HG02571 (cell line): Measurements from ENCODE around the gene UBE2F.
"Not testable (repeated sequence)": the region's sequence is repeated elsewhere in the genome, so short reads cannot be mapped to it uniquely, and the experiment has no call there.

Experiments used
- ATAC-seq: cut with Tn5 transposase; IDR thresholded peaks from one replicate; pipeline ENCODE4 v1.9.1; 2021; ENCODE audit warnings: mild to moderate bottlenecking, moderate library complexity; ENCODE audit not compliant: unreplicated experiment

Gene UBE2F

GRCh38 chr2:238013806-238014205, 47.0 kb downstream of the UBE2F start:
- no peak for ATAC-seq

- no peak for ATAC-seq
Measured at GRCh38 chr2:238015705-238016104, 48.9 kb downstream of the UBE2F start.

DNA sequence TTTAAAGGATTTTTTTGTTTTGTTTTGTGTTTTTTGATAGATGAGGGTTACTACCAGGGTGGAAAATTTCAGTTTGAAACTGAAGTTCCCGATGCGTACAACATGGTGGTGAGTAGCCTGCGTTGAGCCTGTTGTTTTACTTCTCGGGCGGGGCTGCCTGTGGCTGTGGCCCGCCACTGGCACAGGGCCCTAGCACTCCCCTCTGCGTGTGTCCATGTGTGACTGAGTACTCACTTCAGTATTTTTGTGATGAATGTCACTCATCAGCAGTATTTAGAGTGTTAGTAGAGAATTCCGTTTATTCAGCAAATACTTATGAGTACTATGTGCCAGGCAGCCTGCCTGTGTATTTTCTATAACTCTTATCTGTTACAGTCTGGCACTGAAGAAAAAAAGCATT, 49.7 kb downstream of the UBE2F start:
- ATAC-seq, result no peak

- no peak for ATAC-seq
Measured at GRCh38 chr2:238019962-238020361, 53.1 kb downstream of the UBE2F start.

- ATAC-seq, result no peak
Measured at GRCh38 chr2:238020816-238021215, 54.0 kb downstream of the UBE2F start.

DNA sequence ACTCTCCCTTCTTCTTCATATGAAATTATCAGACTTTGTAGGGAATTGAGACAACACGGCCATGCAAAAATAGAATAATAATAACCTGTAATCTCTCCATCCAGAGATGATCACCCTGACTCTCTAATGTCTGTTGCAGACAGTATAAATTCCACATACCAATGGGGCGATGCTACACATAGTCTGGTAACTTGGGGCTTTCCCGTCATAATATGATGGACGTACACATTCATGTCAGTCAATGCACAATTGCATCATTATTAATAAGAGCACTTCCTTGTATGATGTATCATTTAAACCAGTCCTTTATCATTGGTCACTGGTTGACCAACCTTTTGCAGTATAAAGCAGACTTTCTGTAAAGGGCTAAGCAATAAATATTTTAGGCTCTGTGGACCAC, 54.5 kb downstream of the UBE2F start:
- no peak for ATAC-seq

DNA sequence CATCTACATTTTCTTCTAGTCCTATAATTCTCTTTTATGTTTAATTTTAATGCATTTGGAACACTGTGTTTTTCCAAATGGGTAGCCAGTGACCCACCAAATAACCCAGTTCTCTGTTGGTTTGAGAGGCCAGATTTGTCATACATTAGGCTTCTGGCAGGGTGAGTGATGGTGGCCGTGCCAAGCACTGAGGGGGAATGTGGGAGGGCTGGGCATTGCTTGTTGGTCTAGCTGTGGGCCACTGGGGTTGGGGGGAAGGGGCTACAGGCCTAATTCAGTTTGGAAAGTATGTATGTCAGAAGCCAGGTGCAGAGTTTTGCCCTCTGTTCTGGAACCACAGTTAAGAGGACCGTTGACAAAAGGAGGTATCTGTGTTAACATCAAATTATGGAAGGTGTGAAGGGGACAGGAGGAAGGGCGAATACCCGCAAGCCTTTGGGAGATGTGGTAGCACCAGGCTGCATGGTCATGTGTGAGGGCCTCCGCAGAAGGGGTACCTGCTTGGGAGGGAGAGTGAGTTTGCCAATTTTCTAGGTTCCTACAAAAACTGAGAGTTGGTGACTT, 55.9 kb downstream of the UBE2F start:
- ATAC-seq, result no peak

GRCh38 chr2:238023608-238024007, 56.8 kb downstream of the UBE2F start:
- ATAC-seq, result no peak

- ATAC-seq, result no peak
Measured at GRCh38 chr2:238024986-238025385, 58.2 kb downstream of the UBE2F start.

GRCh38 chr2:238025741-238026360, 59.0 kb downstream of the UBE2F start:
- ATAC-seq, result no peak

DNA sequence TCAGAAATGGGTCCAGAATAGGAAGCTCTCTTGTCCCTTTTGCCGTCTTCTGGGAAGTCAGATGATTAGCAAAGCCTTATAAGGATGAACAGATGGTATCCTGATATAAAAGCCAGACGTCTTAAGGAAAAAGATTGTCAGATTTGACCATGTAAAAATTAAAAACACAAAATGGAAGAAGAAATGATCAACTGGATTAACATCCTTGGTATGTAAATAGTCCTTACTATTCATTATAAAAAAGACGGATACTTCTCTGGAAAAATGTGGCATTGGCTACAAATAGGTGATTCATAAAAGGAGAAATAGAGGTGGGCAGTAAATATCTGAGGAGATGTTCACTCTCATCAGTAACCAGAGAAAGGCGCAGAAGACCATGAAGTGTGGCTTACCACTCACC, 60.2 kb downstream of the UBE2F start:
- no peak for ATAC-seq

- no peak for ATAC-seq
Measured at GRCh38 chr2:238027591-238028415, 61.0 kb downstream of the UBE2F start.

DNA sequence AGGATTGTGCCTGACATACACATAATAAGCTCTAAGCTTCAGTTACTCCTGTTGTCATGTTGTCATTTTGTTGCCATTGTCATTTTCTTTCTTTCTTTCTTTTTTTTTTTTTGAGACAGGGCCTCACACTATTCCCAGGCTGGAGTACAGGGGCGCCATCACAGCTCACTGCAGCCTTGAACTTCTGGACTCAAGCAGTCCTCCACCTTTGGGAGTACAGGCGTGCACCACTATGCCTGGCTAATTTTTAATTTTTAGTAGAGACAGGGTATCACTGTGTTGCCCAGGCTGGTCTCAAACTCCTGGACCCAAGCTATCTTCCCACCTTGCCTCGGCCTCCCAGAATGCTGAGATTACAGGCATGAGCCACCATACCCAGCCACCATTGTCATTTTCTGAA, 63.0 kb downstream of the UBE2F start:
- no peak for ATAC-seq

DNA sequence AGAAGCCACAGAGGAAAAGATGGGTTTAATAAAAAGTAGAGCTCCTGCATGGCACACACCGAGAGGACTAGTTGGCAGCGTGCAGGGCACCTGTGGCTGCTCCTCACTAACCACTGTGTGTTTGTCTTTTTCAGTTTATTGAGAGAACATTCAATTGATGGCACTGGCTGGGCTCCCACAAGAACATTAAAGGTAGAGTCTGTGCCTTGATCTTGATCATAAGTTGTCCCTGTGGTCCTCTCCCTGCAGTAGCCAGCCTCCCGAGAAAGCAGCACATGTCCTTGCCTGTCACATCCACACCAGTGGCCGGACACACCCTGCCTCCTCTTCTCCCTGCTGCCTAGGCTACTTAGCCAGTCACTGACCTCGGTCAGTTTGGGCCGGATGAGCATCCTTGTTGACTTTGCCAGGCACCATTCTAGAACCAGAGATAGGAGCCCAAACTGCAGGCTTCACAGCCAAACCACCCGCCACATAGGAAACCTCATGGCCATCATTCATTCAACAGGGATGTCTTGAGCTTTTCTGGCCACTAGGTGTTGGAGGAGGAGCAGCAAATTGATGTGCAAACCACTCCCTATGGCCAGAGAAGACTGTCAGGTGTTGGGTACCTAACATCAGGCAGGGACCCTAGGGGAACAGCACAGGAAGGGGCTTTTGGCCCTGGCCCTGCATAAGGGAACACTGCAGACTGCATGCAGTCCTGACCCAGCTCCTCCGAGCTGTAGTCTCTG, 63.8 kb downstream of the UBE2F start:
- ATAC-seq, result no peak

DNA sequence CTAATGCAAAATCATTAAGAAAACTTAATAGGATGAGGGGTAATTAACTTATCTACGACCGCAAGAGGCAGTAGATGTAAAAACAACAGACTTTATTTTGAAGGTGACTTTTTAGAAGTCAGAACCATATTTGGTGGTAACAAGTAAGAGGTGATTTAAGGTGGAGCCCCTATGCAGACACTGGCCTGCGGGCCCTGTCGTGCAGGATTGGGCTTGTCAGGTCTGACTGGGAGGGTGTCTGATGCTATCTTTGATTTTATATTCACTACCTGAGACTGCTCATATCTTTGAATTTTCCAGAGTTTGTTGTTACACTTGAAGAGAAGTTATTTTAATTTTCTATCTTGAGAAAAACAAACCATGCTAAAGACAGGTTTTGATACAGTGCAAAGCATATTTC, 64.9 kb downstream of the UBE2F start:
- no peak for ATAC-seq

GRCh38 chr2:238032755-238033337, 66.0 kb downstream of the UBE2F start:
- no peak for ATAC-seq

DNA sequence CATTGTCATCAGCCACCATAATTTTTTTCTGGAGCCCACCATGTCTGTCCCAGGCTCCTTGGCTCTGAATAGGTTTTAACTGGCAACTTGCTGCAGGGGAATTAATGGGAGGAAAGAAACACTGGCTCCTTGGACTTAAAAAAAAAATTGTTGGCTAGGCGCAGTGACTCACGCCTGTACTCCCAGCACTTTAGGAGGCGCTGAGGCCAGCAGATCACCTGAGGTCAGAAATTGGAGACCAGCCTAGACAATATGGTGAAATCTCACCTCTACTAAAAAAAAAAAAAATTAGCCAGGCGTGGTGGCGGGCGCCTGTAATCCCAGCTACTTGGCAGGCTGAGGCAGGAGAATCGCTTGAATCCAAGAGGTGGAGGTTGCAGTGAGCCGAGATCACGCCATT, 67.2 kb downstream of the UBE2F start:
- not testable (repeated sequence) for ATAC-seq

DNA sequence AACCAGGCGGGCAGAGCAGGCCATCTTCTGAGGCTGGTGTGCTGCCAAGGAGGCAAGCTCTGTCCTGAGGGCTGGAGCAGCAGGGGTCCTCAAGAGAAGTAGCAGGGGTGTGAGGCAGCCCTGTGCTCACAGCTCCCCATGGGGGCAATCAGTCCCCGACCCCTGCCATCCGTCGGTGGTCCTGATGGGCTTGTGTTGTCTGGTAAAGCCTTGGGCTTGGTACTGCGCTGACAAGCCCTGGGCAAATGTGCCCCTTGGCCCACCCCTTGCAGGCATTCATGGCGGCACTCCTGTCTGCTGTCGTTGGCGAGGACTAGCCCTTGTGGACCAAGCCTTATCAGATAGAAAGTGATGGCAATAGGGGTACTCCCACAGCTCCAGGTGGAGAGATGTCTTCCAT, 71.4 kb downstream of the UBE2F start:
- ATAC-seq, result no peak

DNA sequence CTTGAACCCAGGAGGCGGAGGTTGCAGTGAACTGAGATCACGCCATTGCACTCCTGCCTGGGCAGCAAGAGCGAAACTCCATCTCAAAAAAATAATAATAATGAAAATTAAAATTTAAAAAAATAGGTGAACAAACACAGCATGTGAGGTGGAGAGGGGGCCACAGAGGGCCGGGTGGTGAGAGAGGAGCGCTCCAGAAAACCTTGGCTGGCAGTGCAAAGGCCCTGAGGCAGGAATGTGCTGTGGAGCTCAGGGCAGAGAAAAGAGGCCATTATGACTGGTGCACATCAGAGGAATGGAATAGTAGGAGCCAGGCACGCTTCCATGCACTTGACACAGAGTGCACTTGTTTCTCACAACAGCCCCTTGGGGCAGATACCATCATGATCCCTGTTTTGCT, 72.3 kb downstream of the UBE2F start:
- ATAC-seq, result no peak

DNA sequence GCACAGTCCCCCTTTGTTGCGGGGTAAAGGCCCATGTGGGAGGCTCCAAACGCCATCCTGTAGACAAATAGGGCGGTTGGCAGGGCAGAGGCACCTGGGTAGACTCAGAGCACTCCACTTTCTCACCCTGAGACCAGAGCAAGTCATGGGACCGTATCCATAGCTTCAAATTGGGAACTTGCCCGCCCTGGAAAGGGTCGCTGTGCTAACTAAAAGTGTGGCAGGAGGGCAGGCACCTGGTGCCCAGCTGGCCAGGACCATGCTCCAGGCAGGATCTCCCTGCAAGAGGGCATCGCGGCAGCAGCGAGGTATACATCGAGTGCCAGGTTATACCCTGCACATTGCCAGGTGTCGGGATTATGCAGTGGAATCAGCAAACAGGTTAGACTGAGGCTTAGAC, 73.2 kb downstream of the UBE2F start:
- no peak for ATAC-seq

- no peak for ATAC-seq
Measured at GRCh38 chr2:238040918-238041317, 74.1 kb downstream of the UBE2F start.
